HL-60 (cell line): ENCODE data around the gene ALKBH1.

Source experiments
- POLR2AphosphoS5 ChIP-seq: IDR thresholded peaks from 2 replicates; pipeline ENCODE4 v1.6.1; 2012; ENCODE audit warnings: low read depth
- TF ChIP-seq, protein P1 (sequence below): IDR thresholded peaks from one replicate; pipeline ENCODE4 v1.5.1; 2011; ENCODE audit warnings: low read length, control low read depth, inconsistent platforms; ENCODE audit not compliant: insufficient read depth
- TF ChIP-seq, protein P2 (sequence below): IDR thresholded peaks from 2 replicates; pipeline ENCODE4 v1.6.1; 2012; ENCODE audit warnings: low read depth; ENCODE audit not compliant: insufficient replicate concordance

DNA sequence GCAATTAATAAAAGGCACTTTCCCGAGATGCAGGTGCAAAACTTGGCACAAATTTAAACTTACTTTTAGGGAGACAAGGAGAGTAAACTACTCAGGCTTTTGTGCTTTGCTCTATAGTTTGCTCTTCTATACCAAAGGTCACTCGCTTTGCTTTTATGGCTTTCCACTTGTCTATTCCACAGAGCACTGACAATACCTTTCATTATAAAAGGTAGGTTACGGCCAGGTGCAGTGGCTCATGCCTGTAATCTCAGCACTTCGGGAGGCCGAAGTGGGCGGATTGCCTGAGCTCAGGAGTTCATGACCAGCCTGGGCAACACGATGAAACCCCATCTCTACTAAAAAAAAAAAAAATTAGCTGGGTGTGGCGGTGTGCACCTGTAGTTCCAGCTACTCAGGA, 32.9 kb downstream of the ALKBH1 start:
- TF ChIP-seq, protein P1, sequence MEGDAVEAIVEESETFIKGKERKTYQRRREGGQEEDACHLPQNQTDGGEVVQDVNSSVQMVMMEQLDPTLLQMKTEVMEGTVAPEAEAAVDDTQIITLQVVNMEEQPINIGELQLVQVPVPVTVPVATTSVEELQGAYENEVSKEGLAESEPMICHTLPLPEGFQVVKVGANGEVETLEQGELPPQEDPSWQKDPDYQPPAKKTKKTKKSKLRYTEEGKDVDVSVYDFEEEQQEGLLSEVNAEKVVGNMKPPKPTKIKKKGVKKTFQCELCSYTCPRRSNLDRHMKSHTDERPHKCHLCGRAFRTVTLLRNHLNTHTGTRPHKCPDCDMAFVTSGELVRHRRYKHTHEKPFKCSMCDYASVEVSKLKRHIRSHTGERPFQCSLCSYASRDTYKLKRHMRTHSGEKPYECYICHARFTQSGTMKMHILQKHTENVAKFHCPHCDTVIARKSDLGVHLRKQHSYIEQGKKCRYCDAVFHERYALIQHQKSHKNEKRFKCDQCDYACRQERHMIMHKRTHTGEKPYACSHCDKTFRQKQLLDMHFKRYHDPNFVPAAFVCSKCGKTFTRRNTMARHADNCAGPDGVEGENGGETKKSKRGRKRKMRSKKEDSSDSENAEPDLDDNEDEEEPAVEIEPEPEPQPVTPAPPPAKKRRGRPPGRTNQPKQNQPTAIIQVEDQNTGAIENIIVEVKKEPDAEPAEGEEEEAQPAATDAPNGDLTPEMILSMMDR = no peak
- TF ChIP-seq POLR2AphosphoS5 = no peak
- TF ChIP-seq, protein P2, sequence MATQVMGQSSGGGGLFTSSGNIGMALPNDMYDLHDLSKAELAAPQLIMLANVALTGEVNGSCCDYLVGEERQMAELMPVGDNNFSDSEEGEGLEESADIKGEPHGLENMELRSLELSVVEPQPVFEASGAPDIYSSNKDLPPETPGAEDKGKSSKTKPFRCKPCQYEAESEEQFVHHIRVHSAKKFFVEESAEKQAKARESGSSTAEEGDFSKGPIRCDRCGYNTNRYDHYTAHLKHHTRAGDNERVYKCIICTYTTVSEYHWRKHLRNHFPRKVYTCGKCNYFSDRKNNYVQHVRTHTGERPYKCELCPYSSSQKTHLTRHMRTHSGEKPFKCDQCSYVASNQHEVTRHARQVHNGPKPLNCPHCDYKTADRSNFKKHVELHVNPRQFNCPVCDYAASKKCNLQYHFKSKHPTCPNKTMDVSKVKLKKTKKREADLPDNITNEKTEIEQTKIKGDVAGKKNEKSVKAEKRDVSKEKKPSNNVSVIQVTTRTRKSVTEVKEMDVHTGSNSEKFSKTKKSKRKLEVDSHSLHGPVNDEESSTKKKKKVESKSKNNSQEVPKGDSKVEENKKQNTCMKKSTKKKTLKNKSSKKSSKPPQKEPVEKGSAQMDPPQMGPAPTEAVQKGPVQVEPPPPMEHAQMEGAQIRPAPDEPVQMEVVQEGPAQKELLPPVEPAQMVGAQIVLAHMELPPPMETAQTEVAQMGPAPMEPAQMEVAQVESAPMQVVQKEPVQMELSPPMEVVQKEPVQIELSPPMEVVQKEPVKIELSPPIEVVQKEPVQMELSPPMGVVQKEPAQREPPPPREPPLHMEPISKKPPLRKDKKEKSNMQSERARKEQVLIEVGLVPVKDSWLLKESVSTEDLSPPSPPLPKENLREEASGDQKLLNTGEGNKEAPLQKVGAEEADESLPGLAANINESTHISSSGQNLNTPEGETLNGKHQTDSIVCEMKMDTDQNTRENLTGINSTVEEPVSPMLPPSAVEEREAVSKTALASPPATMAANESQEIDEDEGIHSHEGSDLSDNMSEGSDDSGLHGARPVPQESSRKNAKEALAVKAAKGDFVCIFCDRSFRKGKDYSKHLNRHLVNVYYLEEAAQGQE = no peak
